ENCODE measurements around the gene OSBPL10.

DNA sequence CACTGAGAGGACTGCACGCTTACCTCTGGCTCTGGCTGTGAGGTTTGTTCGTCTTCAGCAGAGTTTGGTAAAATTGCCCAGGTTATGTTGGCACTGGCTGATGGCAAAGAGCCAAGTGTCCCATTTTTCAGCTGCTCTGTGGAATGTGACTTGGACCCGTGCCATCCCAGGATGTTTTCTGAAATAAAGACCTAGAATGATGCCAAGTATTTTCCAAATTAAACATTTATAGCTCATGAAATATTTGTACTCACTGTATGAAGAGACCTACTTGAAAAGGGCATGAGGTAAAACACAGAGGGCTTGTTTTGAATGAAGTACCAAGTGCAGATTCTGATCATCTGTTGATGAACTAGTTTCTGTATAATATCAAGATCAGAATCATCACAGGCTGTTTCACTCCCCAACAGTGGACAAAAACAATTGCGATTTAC lies 247.8 kb downstream of the OSBPL10 start:
- TF ChIP-seq, protein P1, sequence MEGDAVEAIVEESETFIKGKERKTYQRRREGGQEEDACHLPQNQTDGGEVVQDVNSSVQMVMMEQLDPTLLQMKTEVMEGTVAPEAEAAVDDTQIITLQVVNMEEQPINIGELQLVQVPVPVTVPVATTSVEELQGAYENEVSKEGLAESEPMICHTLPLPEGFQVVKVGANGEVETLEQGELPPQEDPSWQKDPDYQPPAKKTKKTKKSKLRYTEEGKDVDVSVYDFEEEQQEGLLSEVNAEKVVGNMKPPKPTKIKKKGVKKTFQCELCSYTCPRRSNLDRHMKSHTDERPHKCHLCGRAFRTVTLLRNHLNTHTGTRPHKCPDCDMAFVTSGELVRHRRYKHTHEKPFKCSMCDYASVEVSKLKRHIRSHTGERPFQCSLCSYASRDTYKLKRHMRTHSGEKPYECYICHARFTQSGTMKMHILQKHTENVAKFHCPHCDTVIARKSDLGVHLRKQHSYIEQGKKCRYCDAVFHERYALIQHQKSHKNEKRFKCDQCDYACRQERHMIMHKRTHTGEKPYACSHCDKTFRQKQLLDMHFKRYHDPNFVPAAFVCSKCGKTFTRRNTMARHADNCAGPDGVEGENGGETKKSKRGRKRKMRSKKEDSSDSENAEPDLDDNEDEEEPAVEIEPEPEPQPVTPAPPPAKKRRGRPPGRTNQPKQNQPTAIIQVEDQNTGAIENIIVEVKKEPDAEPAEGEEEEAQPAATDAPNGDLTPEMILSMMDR (conservative IDR thresholded peaks at IDR 0.05; ENCODE audit: low read length): no peak
- TF ChIP-seq EZH2phosphoT487 (IDR thresholded peaks at IDR 0.05; ENCODE audit: borderline replicate concordance): no peak

Measured in Loucy (cell line).